ENCODE results near the gene EHD1.

Gene EHD1

DNA sequence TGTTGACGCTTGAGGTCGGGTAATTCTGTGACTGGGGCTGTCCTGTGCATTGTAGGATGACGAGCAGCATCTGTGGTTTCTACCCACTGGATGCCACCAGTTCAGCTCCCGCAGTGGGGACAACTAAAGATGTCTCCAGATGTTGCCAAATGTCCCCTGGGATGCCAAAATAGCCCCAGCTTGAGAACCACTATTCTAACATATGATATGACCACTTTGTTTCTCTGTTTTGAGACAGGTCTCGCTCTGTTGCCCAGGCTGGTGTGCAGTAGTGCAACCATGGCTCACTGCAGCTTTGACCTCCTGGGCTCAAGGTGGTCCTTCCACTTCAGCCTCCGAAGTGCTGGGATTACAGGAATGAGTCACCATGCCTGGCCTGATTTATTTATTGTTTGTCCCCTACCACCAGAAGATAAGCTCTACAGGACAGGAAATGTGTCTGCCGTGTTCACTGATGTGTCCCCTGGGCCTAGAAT, 63.7 kb downstream of the EHD1 start:
- Histone ChIP-seq H3K4me3 (no peak overlapping the region), H3K9me3 (ENCODE audit: low read depth, low read length) (no peaks in the 10 kb centered on the region), H3K27ac (no peak overlapping the region), H3K36me3 (ENCODE audit: insufficient read depth, low read length) (no peaks in the 10 kb centered on the region), H3K9ac (ENCODE audit: insufficient read length) (no peak overlapping the region)
- TF ChIP-seq POLR2AphosphoS5 (IDR thresholded peaks at IDR 0.05; ENCODE audit: borderline replicate concordance, low read depth, low read length) (no peak), EZH2 (IDR thresholded peaks at IDR 0.05) (no peak), FOXP2 (optimal IDR thresholded peaks at IDR 0.05; ENCODE audit: control extremely low read depth, extremely low read length, insufficient read depth) (no peak)
- DNase-seq (ENCODE audit: low read depth, low spot score), result no peak

DNA sequence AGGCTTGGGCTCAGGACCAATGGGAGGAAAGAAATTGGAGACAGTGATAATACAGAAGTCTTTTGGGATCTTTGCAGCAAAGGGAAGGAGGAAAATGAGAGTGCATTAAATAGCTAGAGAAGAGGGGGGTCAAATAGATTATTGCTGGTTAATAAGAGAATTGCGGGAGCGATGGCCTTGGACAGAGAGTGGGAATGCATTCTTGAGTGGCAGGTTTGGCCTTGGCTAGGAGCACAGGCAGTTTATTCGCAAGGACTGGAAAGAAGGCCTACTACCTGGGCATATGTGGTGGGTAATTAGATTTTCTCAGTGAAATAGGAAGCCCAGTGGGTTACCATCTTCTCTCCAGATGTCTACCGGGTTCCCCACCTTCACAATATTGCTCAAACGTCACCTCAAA, 64.6 kb downstream of the EHD1 start:
- Histone ChIP-seq H3K9me3 (ENCODE audit: low read depth, low read length) (no peaks in the 10 kb centered on the region), H3K36me3 (ENCODE audit: insufficient read depth, low read length) (no peaks in the 10 kb centered on the region), H3K27ac (no peak overlapping the region), H3K9ac (ENCODE audit: insufficient read length) (no peak overlapping the region), H3K4me3 (no peak overlapping the region)
- DNase-seq (ENCODE audit: low read depth, low spot score), result no peak
- TF ChIP-seq EZH2 (IDR thresholded peaks at IDR 0.05), result no peak
- TF ChIP-seq FOXP2 (optimal IDR thresholded peaks at IDR 0.05; ENCODE audit: control extremely low read depth, extremely low read length, insufficient read depth), result no peak
- no peak for TF ChIP-seq POLR2AphosphoS5 (IDR thresholded peaks at IDR 0.05; ENCODE audit: borderline replicate concordance, low read depth, low read length)

DNA sequence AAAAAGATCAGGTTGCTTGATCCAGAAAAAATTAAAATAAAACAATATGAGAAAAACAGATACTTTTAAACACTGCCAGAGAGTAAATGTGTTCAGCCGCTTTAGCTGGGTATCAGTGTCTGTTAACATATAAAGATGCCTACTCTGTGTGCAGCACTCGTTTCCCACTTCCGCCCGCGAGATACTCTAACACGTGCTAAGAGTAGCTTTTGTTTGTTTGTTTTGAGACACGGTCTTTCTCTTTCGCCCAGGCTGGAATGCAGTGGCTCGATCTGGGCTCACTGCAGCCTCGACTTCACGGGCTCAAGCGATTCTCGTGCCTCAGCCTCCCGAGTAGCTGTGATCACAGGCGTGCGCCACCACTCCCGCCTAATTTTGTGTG, 67.5 kb downstream of the EHD1 start:
- Histone ChIP-seq H3K9ac (ENCODE audit: insufficient read length) (peak overlapping the region; percentile 10), H3K36me3 (ENCODE audit: insufficient read depth, low read length) (peaks cover 5% of the 10 kb centered on the region; the same call in 1 of the 2 replicates), H3K9me3 (ENCODE audit: low read depth, low read length) (no peaks in the 10 kb centered on the region), H3K4me3 (peak overlapping the region; percentile 91), H3K27ac (peak overlapping the region; percentile 4; the same call in 1 of the 2 replicates)
- no peak for TF ChIP-seq FOXP2 (optimal IDR thresholded peaks at IDR 0.05; ENCODE audit: control extremely low read depth, extremely low read length, insufficient read depth)
- no peak for TF ChIP-seq POLR2AphosphoS5 (IDR thresholded peaks at IDR 0.05; ENCODE audit: borderline replicate concordance, low read depth, low read length)
- no peak for TF ChIP-seq EZH2 (IDR thresholded peaks at IDR 0.05)
- no peak for DNase-seq (ENCODE audit: low read depth, low spot score)

DNA sequence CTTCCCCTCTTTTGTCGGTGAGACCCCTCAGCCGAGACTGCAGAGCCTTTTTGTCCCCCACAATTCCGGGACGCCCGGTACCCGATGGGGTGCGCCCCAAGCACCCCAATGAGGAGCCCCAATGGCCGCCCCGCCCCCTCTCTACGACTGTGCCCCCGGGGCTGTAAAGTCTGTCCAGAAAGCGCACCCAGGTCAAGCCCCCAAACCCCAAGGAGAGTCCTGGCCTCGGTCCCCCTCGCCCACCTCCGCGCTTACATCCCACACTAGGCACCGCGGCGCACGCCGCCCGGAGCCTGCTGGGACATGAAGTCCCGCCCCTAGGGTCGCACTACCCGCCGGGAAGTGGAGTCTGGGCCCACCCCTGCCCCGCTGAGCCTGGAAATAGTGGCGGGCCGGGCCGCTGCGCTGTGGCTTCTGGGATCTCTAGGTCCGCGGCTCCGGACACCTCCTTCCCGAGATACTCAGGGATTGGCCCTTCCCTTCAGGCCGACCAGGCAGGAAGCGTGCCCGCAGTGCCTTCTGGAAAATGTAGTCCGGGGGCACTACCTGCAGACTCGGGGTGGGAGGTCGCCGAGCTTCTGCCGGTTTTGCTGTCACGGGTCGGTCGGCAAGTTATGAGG, 68.0 kb downstream of the EHD1 start, which contains the start of gene MEN1:
Gene MEN1 (minus strand): TSS at position 281 of the 620 bp plus-strand sequence. CDS start 442 bp downstream, outside the sequence.
- H3K27ac ChIP-seq, result peak within 1 kb of the TSS; percentile 4; the same call in 1 of the 2 replicates
- TF ChIP-seq EZH2 (IDR thresholded peaks at IDR 0.05), result no peak
- TF ChIP-seq POLR2AphosphoS5 (IDR thresholded peaks at IDR 0.05; ENCODE audit: borderline replicate concordance, low read depth, low read length), result peak; percentile 93
- TF ChIP-seq FOXP2 (optimal IDR thresholded peaks at IDR 0.05; ENCODE audit: control extremely low read depth, extremely low read length, insufficient read depth), result peak; percentile 48
- peaks cover 5% of the 10 kb centered on the region; the same call in 1 of the 2 replicates for H3K36me3 ChIP-seq (ENCODE audit: insufficient read depth, low read length)
- H3K9ac ChIP-seq (ENCODE audit: insufficient read length), result peak within 1 kb of the TSS; percentile 87
- peak within 1 kb of the TSS; percentile 91 for H3K4me3 ChIP-seq
- no peaks in the 10 kb centered on the region for H3K9me3 ChIP-seq (ENCODE audit: low read depth, low read length)
- DNase-seq (ENCODE audit: low read depth, low spot score), result peak; percentile 73

- peak overlapping the region; percentile 91 for H3K4me3 ChIP-seq
- peak overlapping the region; percentile 87 for H3K9ac ChIP-seq (ENCODE audit: insufficient read length)
- no peak for TF ChIP-seq FOXP2 (optimal IDR thresholded peaks at IDR 0.05; ENCODE audit: control extremely low read depth, extremely low read length, insufficient read depth)
- TF ChIP-seq POLR2AphosphoS5 (IDR thresholded peaks at IDR 0.05; ENCODE audit: borderline replicate concordance, low read depth, low read length), result no peak
- TF ChIP-seq EZH2 (IDR thresholded peaks at IDR 0.05), result no peak
- no peaks in the 10 kb centered on the region for H3K9me3 ChIP-seq (ENCODE audit: low read depth, low read length)
- peaks cover 7% of the 10 kb centered on the region; the same call in 1 of the 2 replicates for H3K36me3 ChIP-seq (ENCODE audit: insufficient read depth, low read length)
- H3K27ac ChIP-seq, result no peak overlapping the region
- no peak for DNase-seq (ENCODE audit: low read depth, low spot score)
Measured at GRCh38 chr11:64809781-64810241, 68.6 kb downstream of the EHD1 start.

DNA sequence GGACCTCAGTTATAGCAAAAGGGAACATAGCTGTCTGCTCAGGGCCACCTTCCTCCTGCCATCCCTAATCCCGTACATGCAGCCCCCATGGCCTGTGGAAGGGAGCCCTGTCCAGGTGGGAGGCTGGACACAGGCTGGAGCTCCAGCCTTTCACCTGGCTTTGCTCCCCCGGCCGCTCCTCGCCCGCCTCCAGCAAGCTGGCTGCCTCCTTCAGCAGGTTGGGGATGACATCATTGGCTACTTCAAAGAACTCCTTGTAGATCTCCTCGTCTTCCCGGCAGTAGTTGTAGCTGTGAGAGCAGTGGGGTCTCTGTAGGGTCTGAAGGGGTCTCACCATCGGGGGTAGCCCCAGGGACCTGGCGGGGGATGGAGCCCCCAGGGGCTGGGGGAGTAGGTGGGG, 72.9 kb downstream of the EHD1 start:
- H3K36me3 ChIP-seq (ENCODE audit: insufficient read depth, low read length), result peaks cover 9% of the 10 kb centered on the region; the same call in 1 of the 2 replicates
- no peak for TF ChIP-seq EZH2 (IDR thresholded peaks at IDR 0.05)
- no peak for TF ChIP-seq POLR2AphosphoS5 (IDR thresholded peaks at IDR 0.05; ENCODE audit: borderline replicate concordance, low read depth, low read length)
- no peak for TF ChIP-seq FOXP2 (optimal IDR thresholded peaks at IDR 0.05; ENCODE audit: control extremely low read depth, extremely low read length, insufficient read depth)
- H3K4me3 ChIP-seq, result no peak overlapping the region
- no peak for DNase-seq (ENCODE audit: low read depth, low spot score)
- H3K9ac ChIP-seq (ENCODE audit: insufficient read length), result no peak overlapping the region
- no peak overlapping the region for H3K27ac ChIP-seq
- no peaks in the 10 kb centered on the region for H3K9me3 ChIP-seq (ENCODE audit: low read depth, low read length)

GRCh38 chr11:64804346-64805210, 73.8 kb downstream of the EHD1 start:
- H3K9ac ChIP-seq (ENCODE audit: insufficient read length), result no peak overlapping the region
- DNase-seq (ENCODE audit: low read depth, low spot score), result no peak
- peaks cover 13% of the 10 kb centered on the region; the same call in 1 of the 2 replicates for H3K36me3 ChIP-seq (ENCODE audit: insufficient read depth, low read length)
- 0 out of 2 replicates have a peak overlapping the region, but pooled peaks have one; percentile 94 for H3K4me3 ChIP-seq
- H3K27ac ChIP-seq, result peak overlapping the region; percentile 88; the same call in 1 of the 2 replicates
- TF ChIP-seq FOXP2 (optimal IDR thresholded peaks at IDR 0.05; ENCODE audit: control extremely low read depth, extremely low read length, insufficient read depth) (no peak), POLR2AphosphoS5 (IDR thresholded peaks at IDR 0.05; ENCODE audit: borderline replicate concordance, low read depth, low read length) (no peak), EZH2 (IDR thresholded peaks at IDR 0.05) (no peak)
- H3K9me3 ChIP-seq (ENCODE audit: low read depth, low read length), result no peaks in the 10 kb centered on the region

GRCh38 chr11:64803846-64804345, 74.5 kb downstream of the EHD1 start:
- Histone ChIP-seq H3K9me3 (ENCODE audit: low read depth, low read length) (no peaks in the 10 kb centered on the region), H3K9ac (ENCODE audit: insufficient read length) (peak overlapping the region; percentile 0), H3K27ac (peak overlapping the region; percentile 88), H3K36me3 (ENCODE audit: insufficient read depth, low read length) (peaks cover 13% of the 10 kb centered on the region; the same call in 1 of the 2 replicates), H3K4me3 (peak overlapping the region; percentile 94)
- TF ChIP-seq EZH2 (IDR thresholded peaks at IDR 0.05) (no peak), FOXP2 (optimal IDR thresholded peaks at IDR 0.05; ENCODE audit: control extremely low read depth, extremely low read length, insufficient read depth) (no peak), POLR2AphosphoS5 (IDR thresholded peaks at IDR 0.05; ENCODE audit: borderline replicate concordance, low read depth, low read length) (no peak)
- no peak for DNase-seq (ENCODE audit: low read depth, low spot score)
